Transverse colon (tissue), 4 donors: ENCODE measurements around the gene ZDHHC14. TPM values are rescaled to one million over a fixed set of nuclear protein-coding genes. Genes with fewer than 3 reads are reported as not detected.

Source experiments
- DNase-seq: peaks from one replicate; pipeline ENCODE4 v3.0.0-alpha.2; 2019
- H3K27ac ChIP-seq, 4 donors: fragments of 200-600 bp; sonication (generic); 2 replicates each; pipeline ENCODE4 v1.5.1; 2016 to 2018; ENCODE audit warnings: inconsistent platforms in 4 of 4
- H3K27me3 ChIP-seq: fragments of 200-600 bp; sonication (generic); 2 replicates; pipeline ENCODE4 v1.5.1; 2017; ENCODE audit warnings: inconsistent platforms
- H3K36me3 ChIP-seq, 4 donors: fragments of 200-600 bp; sonication (generic); 2 replicates each; pipeline ENCODE4 v1.5.1; 2017 to 2019; ENCODE audit warnings: inconsistent platforms in 4 of 4
- H3K4me1 ChIP-seq, 4 donors: fragments of 200-600 bp; sonication (generic); 2 replicates each; pipeline ENCODE4 v1.5.1; 2017 to 2020; ENCODE audit warnings: inconsistent platforms in 4 of 4
- H3K4me3 ChIP-seq, 4 donors: fragments of 200-600 bp; sonication (generic); 1 replicate in 1 of 4; 2 replicates in 3 of 4; pipeline versions ENCODE4 v1.5.1 to v1.6.1; 2017 to 2019; ENCODE audit warnings: inconsistent platforms in 4 of 4
- H3K9me3 ChIP-seq, 2 donors: fragments of 200-600 bp; sonication (generic); 2 replicates each; pipeline ENCODE4 v1.5.1; 2017 to 2019; ENCODE audit warnings: inconsistent platforms in 2 of 2
- CTCF ChIP-seq, 5 experiments: fragments of 200-600 bp in 3 of 5; fragments of 450-650 bp in 2 of 5; sonication (generic) in 3 of 5; IDR thresholded peaks; 1 replicate in 2 of 5; 2 replicates in 3 of 5; pipeline ENCODE4 v1.5.1; 2016 to 2017; ENCODE audit warnings: antibody characterized with exemption in 5 of 5, inconsistent platforms in 3 of 5, mild to moderate bottlenecking in 2 of 5, moderate library complexity in 1 of 5
- EP300 ChIP-seq: sonication (generic); formaldehyde crosslinking; IDR thresholded peaks from one replicate; pipeline ENCODE4 v1.6.1; 2017; ENCODE audit warnings: antibody characterized with exemption, low read depth
- POLR2A ChIP-seq: fragments of 450-650 bp; IDR thresholded peaks from one replicate; pipeline ENCODE4 v1.6.1; 2016; ENCODE audit warnings: antibody characterized with exemption, mild to moderate bottlenecking, moderate library complexity
- POLR2AphosphoS5 ChIP-seq, 3 donors: sonication (generic); formaldehyde crosslinking; IDR thresholded peaks; one replicate each; pipeline ENCODE4 v1.6.1; 2016; ENCODE audit warnings: antibody characterized with exemption in 3 of 3
- WGBS, 2 donors: methylation state at CpG; one replicate each; pipeline ENCODE4 v1.1.5; 2018; ENCODE audit warnings: low coverage in 1 of 2; 5-methylcytosine and 5-hydroxymethylcytosine counted together
- in situ Hi-C, 4 donors: fragments of 200-750 bp; cut with MboI; loops; one replicate each; pipeline versions ENCODE4 v1.15.0 to v1.15.1; 2017; ENCODE audit warnings: low sequenced_read_pairs in 3 of 4, low pct_ligation_motif_present in 1 of 4, low pct_unique_long_range_greater_than_20kb in 1 of 4
- intact Hi-C: fragments of 100-400 bp; cut with DNase I; formaldehyde crosslinking; loops from one replicate; pipeline ENCODE4 v1.15.1; 2023; ENCODE audit warnings: low total_unique reads
- total RNA-seq, 4 donors: library from RNA; depleted of rRNA; stranded (reverse); fragments of >200 nt; gene quantifications; one replicate each; pipeline ENCODE4 v1.1.0, GENCODE V29; 2016

The ZDHHC14 gene
- total RNA-seq, 4 donors from 2014 or later: 10.2 to 16.5 (median 12.5) TPM

- H3K27me3 ChIP-seq: no peaks in the 10 kb centered on the region
- H3K4me3 ChIP-seq: no peak overlapping the region
- 89 to 92% methylated on average over 4 of the region's 4 CpGs for WGBS, 2 donors
- peaks cover 0 to 27% (median 9%) of the 10 kb centered on the region in 4 donors for H3K4me1 ChIP-seq
- intact Hi-C loops: no loop called here
- H3K27ac ChIP-seq: no peak overlapping the region
- no peaks in the 10 kb centered on the region for H3K36me3 ChIP-seq
- no peaks in the 10 kb centered on the region for H3K9me3 ChIP-seq
- in situ Hi-C loops: no loop called here
- no peak for DNase-seq
- TF ChIP-seq CTCF (IDR thresholded peaks at IDR 0.05) (no peak), POLR2AphosphoS5 (IDR thresholded peaks at IDR 0.05) (no peak), POLR2A (no peak), EP300 (no peak)
These were observed 149.1 kb downstream of the ZDHHC14 start for GRCh38 chr6:157530126-157530525.

- peak overlapping the region in 2 of 4 donors; percentile 4 to 30 for H3K27ac ChIP-seq
- in situ Hi-C loops: no loop called here
- H3K27me3 ChIP-seq: no peaks in the 10 kb centered on the region
- intact Hi-C loops: no loop called here
- 46 to 67% methylated on average over 8 to 10 of the region's 10 CpGs for WGBS, 2 donors
- no peaks in the 10 kb centered on the region for H3K36me3 ChIP-seq
- H3K9me3 ChIP-seq: no peaks in the 10 kb centered on the region
- TF ChIP-seq POLR2A (no peak), CTCF (IDR thresholded peaks at IDR 0.05) (no peak), EP300 (no peak), POLR2AphosphoS5 (IDR thresholded peaks at IDR 0.05) (no peak)
- peaks cover 0 to 33% (median 15%) of the 10 kb centered on the region in 4 donors for H3K4me1 ChIP-seq
- DNase-seq: no peak
- no peak overlapping the region for H3K4me3 ChIP-seq
These were observed 149.8 kb downstream of the ZDHHC14 start for GRCh38 chr6:157530724-157531168.

DNA sequence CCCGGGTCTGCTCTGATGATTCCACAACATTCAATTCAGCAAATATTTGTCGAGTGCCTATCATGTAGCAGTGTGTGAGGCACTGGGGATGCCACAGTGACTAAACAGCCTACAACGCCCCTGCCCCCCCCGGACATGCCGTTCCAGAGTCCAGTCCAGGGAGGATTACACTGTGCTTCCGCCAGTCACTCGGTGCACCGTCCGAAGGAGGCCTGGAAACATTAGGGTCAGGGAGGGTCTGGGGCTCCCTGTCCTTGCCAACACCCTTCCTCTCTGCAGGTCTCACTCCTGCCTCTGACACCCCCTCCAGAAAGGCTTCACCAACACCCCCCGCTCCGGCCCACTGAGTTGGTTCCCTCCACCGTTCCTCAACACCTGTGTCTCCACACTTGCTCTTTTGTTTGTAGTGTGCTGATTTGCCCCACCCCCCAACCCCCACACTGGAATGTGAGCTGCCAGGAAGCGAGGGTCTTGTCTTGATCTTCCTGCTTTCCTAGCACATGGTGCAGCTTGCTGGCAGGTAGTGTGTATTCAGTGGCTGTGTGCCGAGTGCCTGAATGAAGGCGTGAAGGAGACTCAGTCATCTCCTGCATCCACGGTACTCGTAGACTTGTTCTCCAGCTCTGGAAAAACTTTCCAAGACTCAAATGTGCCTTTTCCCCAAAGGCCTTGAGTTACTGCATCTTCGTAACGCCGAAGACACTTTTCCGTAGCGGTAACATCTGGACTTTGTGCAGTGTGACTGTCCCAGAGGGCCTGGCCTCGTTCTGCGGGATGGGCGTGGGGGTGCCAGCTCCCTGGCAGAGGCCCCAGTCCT is 150.4 kb downstream of the ZDHHC14 start:
- peak; percentile 78 for DNase-seq

GRCh38 chr6:157531986-157532365 is 151.0 kb downstream of the ZDHHC14 start:
- Histone ChIP-seq H3K36me3 (no peaks in the 10 kb centered on the region), H3K9me3 (no peaks in the 10 kb centered on the region), H3K27ac (peak overlapping the region in 1 of 4 donors; percentile 30), H3K27me3 (no peaks in the 10 kb centered on the region), H3K4me3 (no peak overlapping the region), H3K4me1 (peaks cover 0 to 41% (median 22%) of the 10 kb centered on the region in 4 donors)
- intact Hi-C loops: no loop called here
- DNase-seq: no peak
- in situ Hi-C loops: no loop called here
- 81 to 90% methylated on average over 1 to 3 of the region's 3 CpGs for WGBS, 2 donors
- TF ChIP-seq CTCF (IDR thresholded peaks at IDR 0.05) (no peak), POLR2A (no peak), POLR2AphosphoS5 (IDR thresholded peaks at IDR 0.05) (no peak), EP300 (no peak)

More for the DNA sequence above, 150.4 kb downstream of the ZDHHC14 start:
- H3K27ac ChIP-seq: peak overlapping the region in 2 of 4 donors; percentile 30
- H3K9me3 ChIP-seq: no peaks in the 10 kb centered on the region
- H3K4me3 ChIP-seq: no peak overlapping the region
- in situ Hi-C loops: no loop called here
- TF ChIP-seq POLR2A: peak; percentile 33
- TF ChIP-seq EP300: no peak
- no peaks in the 10 kb centered on the region for H3K36me3 ChIP-seq
- whole genome bisulfite sequencing, 2 donors: 73% methylated on average over 25 of the region's 25 CpGs; no CpG with 5 or more reads in 1 of the 2 donors
- peaks cover 0 to 39% (median 21%) of the 10 kb centered on the region in 4 donors for H3K4me1 ChIP-seq
- intact Hi-C loops: no loop called here
- no peaks in the 10 kb centered on the region for H3K27me3 ChIP-seq
